HG03520 (cell line): ENCODE measurements around the gene ATP9A.

ENCODE experiments used
- ATAC-seq: cut with Tn5 transposase; IDR thresholded peaks from one replicate; pipeline ENCODE4 v1.9.1; 2021; ENCODE audit warnings: mild to moderate bottlenecking, moderate library complexity; ENCODE audit not compliant: unreplicated experiment

ATP9A gene

GRCh38 chr20:51560550-51561307 is 207.5 kb downstream of the ATP9A start:
- no peak for ATAC-seq

DNA sequence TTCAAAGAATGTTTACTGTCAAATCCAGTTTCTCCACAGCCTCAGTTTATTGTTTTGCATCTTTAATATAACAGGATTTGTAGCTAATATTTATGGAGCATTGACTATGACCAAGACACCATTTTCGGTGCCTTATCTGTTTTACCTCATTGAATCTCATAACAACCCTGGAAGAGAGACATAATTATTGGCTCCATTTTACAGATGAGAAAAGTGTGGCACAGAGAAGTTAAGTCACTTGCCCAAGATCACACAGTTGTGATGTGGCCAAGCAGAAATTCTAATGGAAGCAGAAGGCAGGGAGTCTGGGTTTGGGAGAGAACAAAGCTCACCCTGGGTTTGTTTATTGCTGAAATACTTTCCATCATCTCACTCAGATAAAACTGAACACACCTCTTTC is 208.1 kb downstream of the ATP9A start:
- ATAC-seq = no peak

DNA sequence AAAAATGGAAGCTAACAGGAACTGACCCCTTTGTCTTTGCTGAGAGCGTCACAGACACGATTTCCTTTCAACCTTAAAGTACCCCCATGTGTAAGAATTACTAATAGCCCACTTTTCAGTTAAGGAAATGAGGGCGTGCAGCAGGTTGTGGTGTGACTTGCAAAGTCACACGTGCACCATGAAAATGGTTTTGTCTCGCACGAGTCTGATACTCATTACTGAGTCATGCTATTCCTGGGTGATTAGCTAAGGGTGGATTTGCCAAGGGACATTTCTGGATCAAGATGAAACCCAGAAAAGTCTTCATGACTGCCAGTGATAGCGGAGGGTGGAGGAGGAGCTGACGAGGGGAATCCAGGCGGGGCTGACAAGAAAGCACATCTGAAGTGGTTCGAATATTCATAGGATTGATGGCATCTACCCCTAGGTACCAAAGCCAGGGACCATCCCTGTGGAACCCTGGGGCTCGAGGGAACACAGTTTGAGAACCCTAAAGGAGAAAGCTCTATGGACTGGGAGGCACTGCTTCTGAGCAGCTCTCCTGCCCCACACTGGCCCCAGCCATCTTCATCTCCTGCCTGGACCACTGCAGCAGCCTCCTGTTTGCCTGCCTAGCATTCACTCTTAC is 213.5 kb downstream of the ATP9A start:
- ATAC-seq = no peak

DNA sequence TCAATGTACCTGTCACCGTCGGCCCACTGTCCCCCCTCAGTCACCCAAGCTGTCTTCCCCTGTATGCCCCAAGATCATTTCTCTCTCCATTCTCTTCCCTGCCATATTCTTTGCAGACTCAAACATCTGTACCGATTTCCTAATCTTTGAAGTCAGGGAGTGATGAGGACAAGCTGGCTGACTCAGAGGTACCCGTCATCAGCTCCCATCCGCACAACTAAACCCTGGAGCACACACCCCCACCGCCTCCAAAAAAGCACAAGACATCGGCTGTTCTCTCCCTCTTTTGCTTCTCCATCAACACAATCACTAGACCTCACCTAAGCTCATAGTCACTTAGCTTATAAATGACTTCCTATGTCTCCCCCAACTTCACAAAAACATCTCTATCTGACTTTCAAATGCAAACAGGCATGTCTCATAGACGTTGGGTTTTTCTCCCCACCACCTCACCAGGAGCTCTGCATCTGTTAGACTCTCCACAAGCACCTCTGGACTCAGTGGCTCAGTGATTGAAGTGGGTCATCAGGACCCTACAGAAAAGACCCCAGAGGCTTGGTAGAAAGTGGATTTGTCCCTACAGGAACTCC is 214.2 kb downstream of the ATP9A start:
- no peak for ATAC-seq

- ATAC-seq = no peak
These were observed 217.0 kb downstream of the ATP9A start for GRCh38 chr20:51551186-51551585.

DNA sequence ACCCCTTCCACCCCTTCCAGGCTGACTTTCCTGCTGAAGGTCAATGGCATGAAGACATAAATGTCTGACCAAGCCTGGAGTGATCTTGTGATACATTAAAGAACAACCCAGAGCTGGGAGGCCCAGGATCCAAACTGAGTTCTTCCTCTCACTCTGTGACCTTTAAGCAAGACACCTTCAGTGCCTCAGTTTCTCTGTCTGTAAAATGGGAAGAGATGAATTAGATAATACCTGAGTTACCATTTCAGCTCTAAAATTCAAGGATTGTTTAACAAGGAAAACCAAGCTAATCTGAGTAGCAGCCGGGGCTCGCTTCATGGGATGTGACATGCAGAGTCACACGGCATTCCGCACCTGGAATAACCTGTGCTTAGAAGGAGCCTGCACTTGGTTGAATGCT is 218.7 kb downstream of the ATP9A start:
- ATAC-seq = no peak

DNA sequence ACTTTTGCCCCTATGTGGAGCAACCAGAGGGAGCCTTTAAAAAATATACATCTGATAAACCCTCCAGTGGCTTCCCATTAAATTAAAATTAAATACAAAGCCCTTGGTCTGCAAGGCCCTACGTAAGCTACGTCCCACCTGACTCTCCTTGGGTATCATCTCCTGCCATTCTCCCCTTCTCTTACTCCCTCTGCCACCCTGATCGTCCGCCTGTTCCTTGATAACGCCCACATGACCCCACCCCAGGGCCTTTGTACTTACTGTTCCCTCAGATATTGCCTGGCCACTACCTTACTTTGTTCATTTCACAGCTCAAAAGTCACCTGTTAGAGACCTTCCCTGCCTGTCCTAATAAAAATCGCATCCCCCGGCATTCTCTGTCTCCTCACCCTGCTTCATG is 220.2 kb downstream of the ATP9A start:
- no peak for ATAC-seq
